Activated CD4-positive, alpha-beta T cell treated with anti-CD3 and anti-CD28 coated beads, Interleukin-2, Interleukin-4, amounts not matched to agents 100 ng/mL and 50 ng/mL, durations not matched to agents 16 hours and 8 hours (primary cell): ENCODE measurements around the gene RPS4Y1.

Experiments
- DNase-seq: peaks from one replicate; pipeline ENCODE4 v3.0.0-alpha.2; 2020; ENCODE audit warnings: low spot score

Gene RPS4Y1

DNA sequence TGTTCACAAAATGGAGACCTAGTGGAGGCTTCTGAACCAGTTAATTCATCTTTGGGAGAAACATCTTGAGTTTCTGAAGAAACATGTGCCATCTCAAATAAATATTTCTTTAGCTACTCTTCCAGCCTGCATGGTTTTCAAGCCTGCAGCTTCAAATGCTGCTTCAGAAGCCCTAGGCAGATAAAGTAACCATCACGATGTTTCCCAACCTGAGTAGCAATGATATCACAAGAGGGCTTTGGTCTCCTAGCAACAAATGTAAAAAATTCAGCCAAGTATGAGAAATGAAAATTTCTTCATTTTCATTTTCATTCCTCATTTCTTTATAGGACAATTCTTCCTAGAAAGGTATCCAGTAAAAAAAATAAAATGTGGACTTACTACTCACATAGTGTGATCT is 42.2 kb downstream of the RPS4Y1 start:
- no peak for DNase-seq

GRCh38 chrY:2885880-2886279 is 44.5 kb downstream of the RPS4Y1 start:
- no peak for DNase-seq

GRCh38 chrY:2887386-2887785 is 46.0 kb downstream of the RPS4Y1 start:
- no peak for DNase-seq

GRCh38 chrY:2887955-2888354 is 46.6 kb downstream of the RPS4Y1 start:
- no peak for DNase-seq

GRCh38 chrY:2893471-2893870 is 52.1 kb downstream of the RPS4Y1 start:
- DNase-seq: no peak

DNA sequence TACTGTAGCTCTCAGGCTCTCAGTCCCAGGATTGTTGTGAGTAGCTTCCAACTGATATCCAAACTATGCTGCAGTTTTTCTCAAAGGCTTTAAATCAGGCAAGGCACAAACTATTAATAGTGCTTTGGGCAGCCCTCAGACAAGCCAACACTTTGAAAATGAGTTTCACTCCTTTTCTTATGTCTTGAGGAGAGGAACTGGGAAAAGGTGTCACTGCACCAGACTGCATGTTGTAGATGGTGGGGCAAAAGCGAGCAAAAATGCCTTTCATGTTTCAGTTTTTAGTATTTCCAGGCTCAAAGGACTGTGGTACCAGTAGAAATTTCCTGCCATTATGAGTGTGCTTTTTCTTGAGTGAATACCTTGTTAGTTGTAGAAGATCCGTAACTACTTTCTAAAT is 54.6 kb downstream of the RPS4Y1 start:
- no peak for DNase-seq

- DNase-seq: no peak
These were observed 66.0 kb downstream of the RPS4Y1 start for GRCh38 chrY:2907356-2907755.

DNA sequence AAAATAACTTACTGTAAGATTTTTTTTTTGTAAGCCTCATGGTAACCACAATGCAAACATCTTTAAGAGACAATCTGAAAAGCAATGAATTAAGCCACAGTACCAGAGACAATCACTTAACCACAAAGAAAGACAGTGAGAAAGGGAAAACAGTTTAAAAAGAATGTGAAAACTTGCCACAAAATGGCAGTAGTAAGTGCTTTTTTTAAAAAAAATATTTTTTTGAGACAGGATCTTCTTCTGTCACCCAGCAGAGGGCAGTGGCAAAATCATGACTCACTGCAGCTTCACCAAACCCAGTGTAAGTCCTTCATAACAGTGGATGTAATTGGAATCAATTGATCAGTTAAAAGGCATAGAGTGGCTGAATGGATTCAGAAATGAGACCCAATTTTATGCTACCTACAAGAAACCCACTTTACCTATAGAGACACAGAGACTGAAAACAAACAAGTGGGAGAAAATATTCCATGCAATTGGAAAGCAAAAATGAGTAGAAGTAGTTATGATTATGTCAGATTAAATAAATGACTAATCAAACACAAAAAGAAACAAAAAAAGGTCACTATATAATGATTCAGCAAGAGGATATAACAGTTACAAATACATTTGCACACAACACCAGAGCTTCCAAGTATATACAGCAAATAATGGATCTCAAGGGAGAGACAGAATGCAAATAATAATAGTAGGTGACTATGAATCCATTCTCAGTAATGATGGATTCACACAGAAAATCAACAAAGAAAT is 71.8 kb downstream of the RPS4Y1 start:
- no peak for DNase-seq
